WERI-Rb-1 (cell line): Measurements from ENCODE around the gene FBXO22.
"Not testable (repeated sequence)": the region's sequence is repeated elsewhere in the genome, so short reads cannot be mapped to it uniquely, and the experiment has no call there.

ENCODE experiments used
- DNase-seq: peaks from one replicate; pipeline ENCODE4 v3.0.0-alpha.2; 2020
- H3K27ac ChIP-seq: fragments of 250-450 bp; sonication (Bioruptor Pico); 2 replicates; pipeline ENCODE4 v1.5.1; 2020; ENCODE audit warnings: mild to moderate bottlenecking, moderate library complexity
- H3K27me3 ChIP-seq: fragments of 250-450 bp; sonication (Bioruptor Pico); 2 replicates; pipeline ENCODE4 v1.5.1; 2021; ENCODE audit warnings: mild to moderate bottlenecking, low read depth, moderate library complexity; ENCODE audit not compliant: insufficient read depth, severe bottlenecking
- H3K36me3 ChIP-seq: fragments of 250-450 bp; sonication (Bioruptor Pico); 2 replicates; pipeline ENCODE4 v1.5.1; 2020; ENCODE audit warnings: mild to moderate bottlenecking, moderate library complexity
- H3K4me3 ChIP-seq: 2 replicates; pipeline ENCODE4 v1.5.1; 2011; ENCODE audit warnings: low read depth, mild to moderate bottlenecking, control low read depth, low read length
- H3K9me3 ChIP-seq: fragments of 250-450 bp; sonication (Bioruptor Pico); 2 replicates; pipeline ENCODE4 v1.5.1; 2021; ENCODE audit warnings: mild to moderate bottlenecking, moderate library complexity; ENCODE audit not compliant: severe bottlenecking
- CTCF ChIP-seq: IDR thresholded peaks from 2 replicates; pipeline ENCODE4 v1.5.1; 2011; ENCODE audit warnings: low read depth, mild to moderate bottlenecking, control low read depth, inconsistent platforms, low read length

Gene FBXO22

GRCh38 chr15:75961331-75961730 lies 57.7 kb downstream of the FBXO22 start:
- Histone ChIP-seq H3K27ac (no peak overlapping the region), H3K36me3 (no peaks in the 10 kb centered on the region), H3K9me3 (no peaks in the 10 kb centered on the region), H3K4me3 (no peak overlapping the region), H3K27me3 (no peaks in the 10 kb centered on the region)
- no peak for DNase-seq
- no peak for TF ChIP-seq CTCF

GRCh38 chr15:75966073-75966472 lies 62.4 kb downstream of the FBXO22 start:
- no peak for TF ChIP-seq CTCF

GRCh38 chr15:75976766-75977165 lies 73.1 kb downstream of the FBXO22 start:
- H3K27ac ChIP-seq, result not testable (repeated sequence)

More at GRCh38 chr15:75966073-75966472, 62.4 kb downstream of the FBXO22 start:
- Histone ChIP-seq H3K27ac (no peak overlapping the region), H3K4me3 (no peak overlapping the region), H3K27me3 (no peaks in the 10 kb centered on the region), H3K36me3 (no peaks in the 10 kb centered on the region), H3K9me3 (no peaks in the 10 kb centered on the region)
- DNase-seq, result no peak

GRCh38 chr15:75981149-75981815 lies 77.6 kb downstream of the FBXO22 start:
- Histone ChIP-seq H3K27me3 (no peaks in the 10 kb centered on the region), H3K4me3 (no peak overlapping the region), H3K9me3 (no peaks in the 10 kb centered on the region), H3K27ac (no peak overlapping the region), H3K36me3 (no peaks in the 10 kb centered on the region)
- no peak for TF ChIP-seq CTCF
- no peak for DNase-seq

More at GRCh38 chr15:75976766-75977165, 73.1 kb downstream of the FBXO22 start:
- H3K27me3 ChIP-seq, DNase-seq, H3K4me3 ChIP-seq, H3K36me3 ChIP-seq, H3K9me3 ChIP-seq: not testable (repeated sequence)

GRCh38 chr15:75982468-75982867 lies 78.8 kb downstream of the FBXO22 start:
- no peak overlapping the region for H3K27ac ChIP-seq

GRCh38 chr15:75984706-75985105 lies 81.0 kb downstream of the FBXO22 start:
- not testable (repeated sequence) for H3K4me3 ChIP-seq, H3K9me3 ChIP-seq, H3K27ac ChIP-seq, H3K27me3 ChIP-seq, H3K36me3 ChIP-seq, DNase-seq

More at GRCh38 chr15:75982468-75982867, 78.8 kb downstream of the FBXO22 start:
- TF ChIP-seq CTCF, result no peak
- no peak for DNase-seq
- no peaks in the 10 kb centered on the region for H3K36me3 ChIP-seq
- no peaks in the 10 kb centered on the region for H3K9me3 ChIP-seq
- H3K27me3 ChIP-seq, result no peaks in the 10 kb centered on the region
- no peak overlapping the region for H3K4me3 ChIP-seq

- Histone ChIP-seq H3K4me3 (no peak overlapping the region), H3K27ac (no peak overlapping the region), H3K9me3 (no peaks in the 10 kb centered on the region), H3K27me3 (no peaks in the 10 kb centered on the region), H3K36me3 (no peaks in the 10 kb centered on the region)
- no peak for TF ChIP-seq CTCF
- DNase-seq, result no peak
Measured at GRCh38 chr15:75985971-75986370, 82.3 kb downstream of the FBXO22 start.
